ENCODE measurements around the gene NFXL1.

Gene NFXL1

GRCh38 chr4:47860305-47860704 is 54.1 kb downstream of the NFXL1 start:
- no peak for TF ChIP-seq CTCF (IDR thresholded peaks at IDR 0.05; ENCODE audit: insufficient read depth, missing control alignments)

GRCh38 chr4:47858006-47858405 is 56.4 kb downstream of the NFXL1 start:
- FAIRE-seq = no peak
- no peak for TF ChIP-seq CTCF (IDR thresholded peaks at IDR 0.05; ENCODE audit: insufficient read depth, missing control alignments)
- no peak for DNase-seq (ENCODE audit: insufficient read length, low spot score)

More at GRCh38 chr4:47860305-47860704, 54.1 kb downstream of the NFXL1 start:
- DNase-seq (ENCODE audit: insufficient read length, low spot score) (no peak), FAIRE-seq (no peak)

- DNase-seq (ENCODE audit: insufficient read length, low spot score) = no peak
- no peak for TF ChIP-seq CTCF (IDR thresholded peaks at IDR 0.05; ENCODE audit: insufficient read depth, missing control alignments)
- FAIRE-seq = no peak
Observed at GRCh38 chr4:47856713-47857112, 57.7 kb downstream of the NFXL1 start.

GRCh38 chr4:47855350-47855749 is 59.0 kb downstream of the NFXL1 start:
- DNase-seq (ENCODE audit: insufficient read length, low spot score) = no peak
- TF ChIP-seq CTCF (IDR thresholded peaks at IDR 0.05; ENCODE audit: insufficient read depth, missing control alignments) = no peak
- no peak for FAIRE-seq

- no peak for TF ChIP-seq CTCF (IDR thresholded peaks at IDR 0.05; ENCODE audit: insufficient read depth, missing control alignments)
- FAIRE-seq (no peak), DNase-seq (ENCODE audit: insufficient read length, low spot score) (no peak)
Observed at GRCh38 chr4:47852136-47852535, 62.2 kb downstream of the NFXL1 start.

- FAIRE-seq (no peak), DNase-seq (ENCODE audit: insufficient read length, low spot score) (no peak)
- TF ChIP-seq CTCF (IDR thresholded peaks at IDR 0.05; ENCODE audit: insufficient read depth, missing control alignments) = no peak
Observed at GRCh38 chr4:47849466-47849865, 64.9 kb downstream of the NFXL1 start.

GRCh38 chr4:47848041-47848440 is 66.3 kb downstream of the NFXL1 start:
- no peak for DNase-seq (ENCODE audit: insufficient read length, low spot score)
- no peak for TF ChIP-seq CTCF (IDR thresholded peaks at IDR 0.05; ENCODE audit: insufficient read depth, missing control alignments)
- FAIRE-seq = no peak
